GM12878 (cell line): ENCODE measurements around the gene MARCHF9. TPM values are rescaled to one million over a fixed set of nuclear protein-coding genes. Genes with fewer than 3 reads are reported as not detected.

Source experiments
- EGR1 ChIP-seq, 2 experiments: IDR thresholded peaks; 1 replicate in 1 of 2; 2 replicates in 1 of 2; pipeline ENCODE4 v1.6.1; 2011 to 2012; ENCODE audit warnings: low read depth in 2 of 2, low read length in 2 of 2, borderline replicate concordance in 1 of 2, mild to moderate bottlenecking in 1 of 2, moderate library complexity in 1 of 2
- ETV6 ChIP-seq, 2 experiments: fragments of 450-650 bp in 1 of 2; IDR thresholded peaks in 1 of 2; conservative IDR thresholded peaks in 1 of 2; 2 replicates each; pipeline ENCODE4 v1.6.1; 2014; ENCODE audit warnings: antibody characterized with exemption in 1 of 2, borderline replicate concordance in 1 of 2, low read depth in 1 of 2, mild to moderate bottlenecking in 1 of 2, moderate library complexity in 1 of 2
- FOS ChIP-seq: IDR thresholded peaks from 3 replicates; pipeline ENCODE4 v1.6.1; 2011; ENCODE audit warnings: borderline replicate concordance; ENCODE audit not compliant: insufficient read length; ENCODE audit errors: extremely low read depth
- JUND ChIP-seq: IDR thresholded peaks from 2 replicates; pipeline ENCODE4 v1.6.1; 2012; ENCODE audit warnings: low read depth, mild to moderate bottlenecking, low read length, improper control_type of control experiment, moderate library complexity
- KAT2A ChIP-seq: conservative IDR thresholded peaks from 2 replicates; pipeline ENCODE4 v1.6.1; 2011; ENCODE audit warnings: low read depth, low read length; ENCODE audit not compliant: control insufficient read depth
- NR2C2 ChIP-seq: IDR thresholded peaks from 2 replicates; pipeline ENCODE4 v1.6.1; 2011; ENCODE audit warnings: borderline replicate concordance, low read depth; ENCODE audit not compliant: control insufficient read depth, insufficient read length
- PML ChIP-seq: IDR thresholded peaks from 2 replicates; pipeline ENCODE4 v1.6.1; 2012; ENCODE audit warnings: low read length, inconsistent platforms
- RELA ChIP-seq: fragments of 450-650 bp; IDR thresholded peaks from 2 replicates; pipeline ENCODE4 v1.8.0; 2014; ENCODE audit warnings: borderline replicate concordance; ENCODE audit not compliant: partially characterized antibody
- RFX5 ChIP-seq: IDR thresholded peaks from 2 replicates; pipeline ENCODE4 v1.6.1; 2011; ENCODE audit warnings: low read depth, low read length, improper control_type of control experiment
- STAT3 ChIP-seq: IDR thresholded peaks from 2 replicates; pipeline ENCODE4 v1.6.1; 2011; ENCODE audit warnings: low read depth, low read length, improper control_type of control experiment
- YY1 ChIP-seq: IDR thresholded peaks from 2 replicates; pipeline ENCODE4 v1.6.1; 2011; ENCODE audit warnings: low read depth, mild to moderate bottlenecking, low read length
- ZNF622 ChIP-seq: fragments of 450-650 bp; IDR thresholded peaks from 2 replicates; pipeline ENCODE4 v1.6.1; 2017; ENCODE audit warnings: mild to moderate bottlenecking, inconsistent platforms
- polyA plus RNA-seq, 11 experiments: library from polyadenylated mRNA; depleted of rRNA in 4 of 11; unstranded in 6 of 11; stranded (reverse) in 5 of 11; fragments of >200 nt; fragmentation: Nextera tagmentation in 4 of 11; fragmentation: Illumina TruSeq in 1 of 11; extraction: Ambion mirVana in 4 of 11; extraction: Trizol in 1 of 11; gene quantifications; 1 replicate in 1 of 11; 2 replicates in 10 of 11; pipeline versions ENCODE4 v1.2.1 to v1.2.3, GENCODE V29; 2011 to 2016; ENCODE audit warnings: inconsistent platforms in 2 of 11, missing spikeins in 2 of 11, low read depth in 1 of 11
- total RNA-seq, 4 experiments: library from RNA; depleted of rRNA in 3 of 4; stranded (reverse); fragments of >200 nt in 3 of 4; fragmentation: Illumina TruSeq in 1 of 4; extraction: Trizol in 1 of 4; gene quantifications; 2 replicates each; pipeline versions ENCODE4 v1.2.1 to v1.2.3, GENCODE V29; 2013 to 2021
- TF ChIP-seq, protein P1 (sequence below): fragments of 450-650 bp; formaldehyde crosslinking; IDR thresholded peaks from 2 replicates; pipeline ENCODE4 v1.4.0; 2022; ENCODE audit warnings: mild to moderate bottlenecking, moderate library complexity
- TF ChIP-seq, protein P2 (sequence below): fragments of 450-650 bp; IDR thresholded peaks from 2 replicates; pipeline ENCODE4 v1.6.1; 2016; ENCODE audit warnings: mild to moderate bottlenecking, moderate library complexity, borderline replicate concordance
- TF ChIP-seq, protein P3 (sequence below): fragments of 450-650 bp; IDR thresholded peaks from 2 replicates; pipeline ENCODE4 v1.6.1; 2017; ENCODE audit warnings: low read depth, mild to moderate bottlenecking, moderate library complexity
- TF ChIP-seq, protein P4 (sequence below): IDR thresholded peaks from 2 replicates; pipeline ENCODE4 v1.6.1; 2011; ENCODE audit warnings: mild to moderate bottlenecking, low read depth, low read length, moderate library complexity; ENCODE audit not compliant: insufficient replicate concordance
- TF ChIP-seq, protein P5 (sequence below): IDR thresholded peaks from 2 replicates; pipeline ENCODE4 v1.6.1; 2011; ENCODE audit warnings: low read depth, low read length, improper control_type of control experiment, borderline replicate concordance

The MARCHF9 gene
- total and polyA plus RNA-seq, 10 of the 15 experiments (the other 5 are each of a cell fraction or from before 2014, with no cell fraction given), result 2.4 to 29.3 (median 13.0) TPM

DNA sequence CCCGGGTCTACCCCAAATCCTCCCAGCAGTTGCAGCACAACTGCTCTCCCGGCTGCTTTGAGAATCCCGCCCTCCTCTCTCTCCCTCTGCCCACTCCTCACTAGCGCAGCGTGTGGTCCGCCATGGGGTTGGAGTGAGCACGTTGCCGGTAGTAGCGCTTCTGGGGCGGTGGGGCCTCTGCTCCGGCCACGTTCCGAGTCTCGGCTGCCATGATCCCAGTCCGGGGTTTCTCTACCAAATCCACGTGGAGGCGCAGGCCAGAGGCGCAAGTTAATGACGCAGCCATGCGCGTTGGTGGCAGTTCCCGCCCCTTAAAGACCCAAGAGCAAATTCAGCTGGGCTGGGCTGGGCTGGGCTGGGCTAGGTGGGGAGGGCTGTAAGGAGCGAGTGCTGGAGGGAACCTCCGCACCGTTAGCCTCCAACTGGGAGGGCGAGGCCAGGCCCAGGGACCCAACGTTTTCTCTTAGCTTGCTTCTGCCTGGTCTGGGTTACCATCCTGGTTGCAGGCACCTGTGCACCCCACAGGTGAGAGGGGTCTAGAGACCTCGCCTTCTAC lies 17.0 kb downstream of the MARCHF9 start, which contains the start of gene METTL1 (continued):
- TF ChIP-seq, protein P1, sequence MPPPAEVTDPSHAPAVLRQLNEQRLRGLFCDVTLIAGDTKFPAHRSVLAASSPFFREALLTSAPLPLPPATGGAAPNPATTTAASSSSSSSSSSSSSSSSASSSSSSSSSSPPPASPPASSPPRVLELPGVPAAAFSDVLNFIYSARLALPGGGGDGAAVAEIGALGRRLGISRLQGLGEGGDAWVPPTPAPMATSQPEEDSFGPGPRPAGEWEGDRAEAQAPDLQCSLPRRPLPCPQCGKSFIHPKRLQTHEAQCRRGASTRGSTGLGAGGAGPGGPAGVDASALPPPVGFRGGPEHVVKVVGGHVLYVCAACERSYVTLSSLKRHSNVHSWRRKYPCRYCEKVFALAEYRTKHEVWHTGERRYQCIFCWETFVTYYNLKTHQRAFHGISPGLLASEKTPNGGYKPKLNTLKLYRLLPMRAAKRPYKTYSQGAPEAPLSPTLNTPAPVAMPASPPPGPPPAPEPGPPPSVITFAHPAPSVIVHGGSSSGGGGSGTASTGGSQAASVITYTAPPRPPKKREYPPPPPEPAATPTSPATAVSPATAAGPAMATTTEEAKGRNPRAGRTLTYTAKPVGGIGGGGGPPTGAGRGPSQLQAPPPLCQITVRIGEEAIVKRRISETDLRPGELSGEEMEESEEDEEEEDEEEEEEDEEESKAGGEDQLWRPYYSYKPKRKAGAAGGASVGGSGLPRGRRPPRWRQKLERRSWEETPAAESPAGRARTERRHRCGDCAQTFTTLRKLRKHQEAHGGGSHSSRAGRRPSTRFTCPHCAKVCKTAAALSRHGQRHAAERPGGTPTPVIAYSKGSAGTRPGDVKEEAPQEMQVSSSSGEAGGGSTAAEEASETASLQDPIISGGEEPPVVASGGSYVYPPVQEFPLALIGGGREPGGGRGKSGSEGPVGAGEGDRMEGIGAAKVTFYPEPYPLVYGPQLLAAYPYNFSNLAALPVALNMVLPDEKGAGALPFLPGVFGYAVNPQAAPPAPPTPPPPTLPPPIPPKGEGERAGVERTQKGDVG (CRISPR knock-in tag), result no peak
- TF ChIP-seq FOS (no peak), YY1 (peak; percentile 96), RELA (peak; percentile 38), STAT3 (no peak), NR2C2 (no peak), ETV6 (conservative IDR thresholded peaks at IDR 0.05 in 1 of 2, IDR thresholded peaks at IDR 0.05 in 1 of 2; ENCODE audit: borderline replicate concordance in 1 of 2, low read depth in 1 of 2) (no peak), KAT2A (no peak), PML (peak; percentile 91; the same call in 1 of the 2 replicates), JUND (no peak), ZNF622 (no peak), EGR1 (IDR thresholded peaks at IDR 0.05; ENCODE audit: borderline replicate concordance in 1 of 2, low read depth in 2 of 2, low read length in 2 of 2) (peak in 1 of 2 experiments; percentile 68; a peak in 2 of 3 replicates), RFX5 (no peak)
- TF ChIP-seq, protein P2, sequence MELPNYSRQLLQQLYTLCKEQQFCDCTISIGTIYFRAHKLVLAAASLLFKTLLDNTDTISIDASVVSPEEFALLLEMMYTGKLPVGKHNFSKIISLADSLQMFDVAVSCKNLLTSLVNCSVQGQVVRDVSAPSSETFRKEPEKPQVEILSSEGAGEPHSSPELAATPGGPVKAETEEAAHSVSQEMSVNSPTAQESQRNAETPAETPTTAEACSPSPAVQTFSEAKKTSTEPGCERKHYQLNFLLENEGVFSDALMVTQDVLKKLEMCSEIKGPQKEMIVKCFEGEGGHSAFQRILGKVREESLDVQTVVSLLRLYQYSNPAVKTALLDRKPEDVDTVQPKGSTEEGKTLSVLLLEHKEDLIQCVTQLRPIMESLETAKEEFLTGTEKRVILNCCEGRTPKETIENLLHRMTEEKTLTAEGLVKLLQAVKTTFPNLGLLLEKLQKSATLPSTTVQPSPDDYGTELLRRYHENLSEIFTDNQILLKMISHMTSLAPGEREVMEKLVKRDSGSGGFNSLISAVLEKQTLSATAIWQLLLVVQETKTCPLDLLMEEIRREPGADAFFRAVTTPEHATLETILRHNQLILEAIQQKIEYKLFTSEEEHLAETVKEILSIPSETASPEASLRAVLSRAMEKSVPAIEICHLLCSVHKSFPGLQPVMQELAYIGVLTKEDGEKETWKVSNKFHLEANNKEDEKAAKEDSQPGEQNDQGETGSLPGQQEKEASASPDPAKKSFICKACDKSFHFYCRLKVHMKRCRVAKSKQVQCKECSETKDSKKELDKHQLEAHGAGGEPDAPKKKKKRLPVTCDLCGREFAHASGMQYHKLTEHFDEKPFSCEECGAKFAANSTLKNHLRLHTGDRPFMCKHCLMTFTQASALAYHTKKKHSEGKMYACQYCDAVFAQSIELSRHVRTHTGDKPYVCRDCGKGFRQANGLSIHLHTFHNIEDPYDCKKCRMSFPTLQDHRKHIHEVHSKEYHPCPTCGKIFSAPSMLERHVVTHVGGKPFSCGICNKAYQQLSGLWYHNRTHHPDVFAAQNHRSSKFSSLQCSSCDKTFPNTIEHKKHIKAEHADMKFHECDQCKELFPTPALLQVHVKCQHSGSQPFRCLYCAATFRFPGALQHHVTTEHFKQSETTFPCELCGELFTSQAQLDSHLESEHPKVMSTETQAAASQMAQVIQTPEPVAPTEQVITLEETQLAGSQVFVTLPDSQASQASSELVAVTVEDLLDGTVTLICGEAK, result peak; percentile 41; the same call in 1 of the 2 replicates
- TF ChIP-seq, protein P3, sequence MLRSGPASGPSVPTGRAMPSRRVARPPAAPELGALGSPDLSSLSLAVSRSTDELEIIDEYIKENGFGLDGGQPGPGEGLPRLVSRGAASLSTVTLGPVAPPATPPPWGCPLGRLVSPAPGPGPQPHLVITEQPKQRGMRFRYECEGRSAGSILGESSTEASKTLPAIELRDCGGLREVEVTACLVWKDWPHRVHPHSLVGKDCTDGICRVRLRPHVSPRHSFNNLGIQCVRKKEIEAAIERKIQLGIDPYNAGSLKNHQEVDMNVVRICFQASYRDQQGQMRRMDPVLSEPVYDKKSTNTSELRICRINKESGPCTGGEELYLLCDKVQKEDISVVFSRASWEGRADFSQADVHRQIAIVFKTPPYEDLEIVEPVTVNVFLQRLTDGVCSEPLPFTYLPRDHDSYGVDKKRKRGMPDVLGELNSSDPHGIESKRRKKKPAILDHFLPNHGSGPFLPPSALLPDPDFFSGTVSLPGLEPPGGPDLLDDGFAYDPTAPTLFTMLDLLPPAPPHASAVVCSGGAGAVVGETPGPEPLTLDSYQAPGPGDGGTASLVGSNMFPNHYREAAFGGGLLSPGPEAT, result peak; percentile 100
- TF ChIP-seq, protein P4, sequence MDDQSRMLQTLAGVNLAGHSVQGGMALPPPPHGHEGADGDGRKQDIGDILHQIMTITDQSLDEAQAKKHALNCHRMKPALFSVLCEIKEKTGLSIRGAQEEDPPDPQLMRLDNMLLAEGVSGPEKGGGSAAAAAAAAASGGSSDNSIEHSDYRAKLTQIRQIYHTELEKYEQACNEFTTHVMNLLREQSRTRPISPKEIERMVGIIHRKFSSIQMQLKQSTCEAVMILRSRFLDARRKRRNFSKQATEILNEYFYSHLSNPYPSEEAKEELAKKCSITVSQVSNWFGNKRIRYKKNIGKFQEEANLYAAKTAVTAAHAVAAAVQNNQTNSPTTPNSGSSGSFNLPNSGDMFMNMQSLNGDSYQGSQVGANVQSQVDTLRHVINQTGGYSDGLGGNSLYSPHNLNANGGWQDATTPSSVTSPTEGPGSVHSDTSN, result no peak
- TF ChIP-seq, protein P5, sequence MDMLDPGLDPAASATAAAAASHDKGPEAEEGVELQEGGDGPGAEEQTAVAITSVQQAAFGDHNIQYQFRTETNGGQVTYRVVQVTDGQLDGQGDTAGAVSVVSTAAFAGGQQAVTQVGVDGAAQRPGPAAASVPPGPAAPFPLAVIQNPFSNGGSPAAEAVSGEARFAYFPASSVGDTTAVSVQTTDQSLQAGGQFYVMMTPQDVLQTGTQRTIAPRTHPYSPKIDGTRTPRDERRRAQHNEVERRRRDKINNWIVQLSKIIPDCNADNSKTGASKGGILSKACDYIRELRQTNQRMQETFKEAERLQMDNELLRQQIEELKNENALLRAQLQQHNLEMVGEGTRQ, result peak; percentile 38
